Upper lobe of left lung (tissue), 4 donors: Measurements from ENCODE around the gene BABAM2.

Experiments used
- EP300 ChIP-seq, 4 donors: sonication (generic); formaldehyde crosslinking; IDR thresholded peaks; one replicate each; pipeline ENCODE4 v1.5.1; 2017; ENCODE audit warnings: antibody characterized with exemption in 4 of 4, control low read depth in 2 of 4
- POLR2A ChIP-seq, 4 donors: fragments of 450-650 bp; IDR thresholded peaks; one replicate each; pipeline ENCODE4 v1.5.1; 2016 to 2017; ENCODE audit warnings: antibody characterized with exemption in 4 of 4, mild to moderate bottlenecking in 2 of 4
- POLR2AphosphoS5 ChIP-seq, 2 donors: sonication (generic); formaldehyde crosslinking; IDR thresholded peaks; one replicate each; pipeline ENCODE4 v1.5.1; 2017; ENCODE audit warnings: antibody characterized with exemption in 2 of 2
- TF ChIP-seq, protein P1 (sequence below), 6 experiments: fragments of 450-650 bp in 4 of 6; fragments of 200-600 bp in 2 of 6; sonication (generic) in 2 of 6; IDR thresholded peaks; one replicate each; pipeline ENCODE4 v1.5.1; 2016 to 2019; ENCODE audit warnings: antibody characterized with exemption in 6 of 6

DNA sequence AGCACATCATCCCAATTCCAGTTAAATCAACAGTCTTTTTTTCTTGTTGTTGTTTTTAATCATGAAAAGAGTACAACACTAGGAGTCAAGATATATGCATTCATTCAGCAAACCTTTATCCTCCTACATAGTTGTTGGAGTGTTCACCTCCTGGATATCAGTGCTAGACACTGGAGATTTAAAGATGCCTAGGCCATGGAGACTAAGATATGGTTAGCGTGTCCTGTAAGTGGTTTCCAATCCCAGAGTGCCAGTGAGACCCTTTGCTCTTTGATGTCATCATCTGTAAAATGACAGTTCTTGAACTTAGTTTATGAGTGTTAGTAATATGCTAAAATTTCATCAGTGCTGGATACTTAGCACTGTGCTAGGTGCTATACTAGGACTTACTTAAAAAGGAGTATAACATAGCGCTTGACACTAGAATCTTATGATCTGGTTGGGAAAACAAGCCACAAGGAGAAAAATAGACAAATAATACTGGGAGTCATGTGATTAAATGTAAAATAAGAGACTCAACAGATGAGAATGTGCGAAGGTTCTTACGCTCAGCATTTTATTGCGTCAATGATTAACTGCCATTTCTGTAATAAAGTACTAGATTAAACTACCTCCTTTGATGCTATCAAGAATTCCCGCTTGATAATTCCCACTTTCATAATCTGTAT, 31.5 kb downstream of the BABAM2 start:
- no peak for TF ChIP-seq EP300 (IDR thresholded peaks at IDR 0.05)
- TF ChIP-seq, protein P1, sequence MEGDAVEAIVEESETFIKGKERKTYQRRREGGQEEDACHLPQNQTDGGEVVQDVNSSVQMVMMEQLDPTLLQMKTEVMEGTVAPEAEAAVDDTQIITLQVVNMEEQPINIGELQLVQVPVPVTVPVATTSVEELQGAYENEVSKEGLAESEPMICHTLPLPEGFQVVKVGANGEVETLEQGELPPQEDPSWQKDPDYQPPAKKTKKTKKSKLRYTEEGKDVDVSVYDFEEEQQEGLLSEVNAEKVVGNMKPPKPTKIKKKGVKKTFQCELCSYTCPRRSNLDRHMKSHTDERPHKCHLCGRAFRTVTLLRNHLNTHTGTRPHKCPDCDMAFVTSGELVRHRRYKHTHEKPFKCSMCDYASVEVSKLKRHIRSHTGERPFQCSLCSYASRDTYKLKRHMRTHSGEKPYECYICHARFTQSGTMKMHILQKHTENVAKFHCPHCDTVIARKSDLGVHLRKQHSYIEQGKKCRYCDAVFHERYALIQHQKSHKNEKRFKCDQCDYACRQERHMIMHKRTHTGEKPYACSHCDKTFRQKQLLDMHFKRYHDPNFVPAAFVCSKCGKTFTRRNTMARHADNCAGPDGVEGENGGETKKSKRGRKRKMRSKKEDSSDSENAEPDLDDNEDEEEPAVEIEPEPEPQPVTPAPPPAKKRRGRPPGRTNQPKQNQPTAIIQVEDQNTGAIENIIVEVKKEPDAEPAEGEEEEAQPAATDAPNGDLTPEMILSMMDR (IDR thresholded peaks at IDR 0.05), result no peak
- TF ChIP-seq POLR2A (IDR thresholded peaks at IDR 0.05), result no peak
- no peak for TF ChIP-seq POLR2AphosphoS5 (IDR thresholded peaks at IDR 0.05)
